ENCODE measurements around the gene AKAP6. TPM values are rescaled to one million over a fixed set of nuclear protein-coding genes. Genes with fewer than 3 reads are reported as not detected.

The AKAP6 gene
- total RNA-seq, 4 donors from 2014 or later = 4.1 to 34.4 (median 15.3) TPM

DNA sequence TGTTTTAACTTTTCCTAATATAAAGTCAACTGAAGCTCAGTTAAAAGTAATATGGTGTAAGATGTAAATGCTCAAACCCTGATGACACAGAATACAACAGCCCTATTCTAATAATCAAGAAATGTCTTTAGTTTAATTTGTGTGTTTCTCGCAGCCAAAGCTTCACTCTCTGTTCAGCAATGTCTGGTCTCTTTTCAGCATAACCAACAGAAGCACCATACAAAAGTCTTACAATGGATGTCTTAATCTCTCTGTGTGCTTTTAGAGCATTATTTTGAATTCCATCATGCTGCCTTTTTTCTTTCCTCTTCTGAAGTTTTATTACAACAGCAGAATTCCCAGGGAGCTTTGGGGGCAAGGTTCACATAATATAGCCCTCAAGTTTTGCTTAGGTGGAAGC, 399.4 kb downstream of the AKAP6 start:
- H3K36me3 ChIP-seq = no peaks in the 10 kb centered on the region
- intact Hi-C loops (cut with DNase I; ENCODE audit: low total_unique reads) = no loop called here
- no peak for TF ChIP-seq POLR2A (IDR thresholded peaks at IDR 0.05)
- no peak for TF ChIP-seq CTCF (IDR thresholded peaks at IDR 0.05)
- no peaks in the 10 kb centered on the region for H3K27me3 ChIP-seq
- no peak overlapping the region for H3K27ac ChIP-seq
- no peak for DNase-seq
- no peaks in the 10 kb centered on the region for H3K4me1 ChIP-seq
- no peaks in the 10 kb centered on the region for H3K9me3 ChIP-seq
- no peak overlapping the region for H3K4me3 ChIP-seq

- Histone ChIP-seq H3K4me3 (no peak overlapping the region), H3K27ac (no peak overlapping the region), H3K9me3 (no peaks in the 10 kb centered on the region), H3K36me3 (no peaks in the 10 kb centered on the region), H3K27me3 (no peaks in the 10 kb centered on the region), H3K4me1 (no peaks in the 10 kb centered on the region)
- DNase-seq = no peak
- intact Hi-C loops (cut with DNase I; ENCODE audit: low total_unique reads) = no loop called here
- TF ChIP-seq CTCF (IDR thresholded peaks at IDR 0.05) (no peak), POLR2A (IDR thresholded peaks at IDR 0.05) (no peak)
These were observed 399.9 kb downstream of the AKAP6 start for GRCh38 chr14:32728976-32729375.

DNA sequence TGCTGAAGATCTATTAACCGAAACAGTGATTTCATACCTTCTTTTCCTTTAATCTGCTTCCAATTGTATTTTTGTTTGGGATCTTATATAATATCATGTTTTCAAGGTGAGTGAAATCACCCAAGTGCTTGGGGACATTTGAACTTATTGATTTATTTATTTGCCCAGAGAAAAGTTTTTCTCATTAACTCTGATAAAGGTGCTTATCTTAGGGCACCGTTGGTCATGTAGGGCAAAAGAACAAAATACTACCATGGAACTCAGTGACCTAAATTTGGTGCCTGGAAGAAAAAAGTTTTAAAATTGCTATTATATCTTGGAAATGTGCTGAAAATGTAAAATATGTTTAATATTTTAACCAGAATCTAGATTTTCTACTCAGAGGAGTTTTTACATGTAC, 402.2 kb downstream of the AKAP6 start:
- no peak for DNase-seq
- intact Hi-C loops (cut with DNase I; ENCODE audit: low total_unique reads) = no loop called here
- TF ChIP-seq CTCF (IDR thresholded peaks at IDR 0.05) = no peak
- TF ChIP-seq POLR2A (IDR thresholded peaks at IDR 0.05) = no peak
- no peaks in the 10 kb centered on the region for H3K27me3 ChIP-seq
- H3K4me3 ChIP-seq = no peak overlapping the region
- no peak overlapping the region for H3K27ac ChIP-seq
- H3K4me1 ChIP-seq = no peaks in the 10 kb centered on the region
- no peaks in the 10 kb centered on the region for H3K9me3 ChIP-seq
- no peaks in the 10 kb centered on the region for H3K36me3 ChIP-seq

GRCh38 chr14:32733015-32733414, 403.9 kb downstream of the AKAP6 start:
- no peak for DNase-seq
- Histone ChIP-seq H3K36me3 (no peaks in the 10 kb centered on the region), H3K4me3 (no peak overlapping the region), H3K4me1 (no peaks in the 10 kb centered on the region), H3K9me3 (no peaks in the 10 kb centered on the region), H3K27ac (no peak overlapping the region), H3K27me3 (no peaks in the 10 kb centered on the region)
- no peak for TF ChIP-seq CTCF (IDR thresholded peaks at IDR 0.05)
- TF ChIP-seq POLR2A (IDR thresholded peaks at IDR 0.05) = no peak
- intact Hi-C loops (cut with DNase I; ENCODE audit: low total_unique reads) = no loop called here

- H3K27ac ChIP-seq = no peak overlapping the region
- no peaks in the 10 kb centered on the region for H3K36me3 ChIP-seq
- H3K9me3 ChIP-seq = peaks cover 0 to under 1% of the 10 kb centered on the region in 2 donors
- H3K27me3 ChIP-seq = no peaks in the 10 kb centered on the region
- H3K4me3 ChIP-seq = no peak overlapping the region
- TF ChIP-seq CTCF (IDR thresholded peaks at IDR 0.05) (no peak), POLR2A (IDR thresholded peaks at IDR 0.05) (no peak)
- H3K4me1 ChIP-seq = no peaks in the 10 kb centered on the region
- no peak for DNase-seq
- intact Hi-C loops (cut with DNase I; ENCODE audit: low total_unique reads) = no loop called here
These were observed 405.2 kb downstream of the AKAP6 start for GRCh38 chr14:32734261-32734660.
